NCI-H2227 (cell line): ENCODE data around the gene GRAMD2A.
"Not testable (repeated sequence)": the region's sequence is repeated elsewhere in the genome, so short reads cannot be mapped to it uniquely, and the experiment has no call there.

Experiments
- DNase-seq: peaks from one replicate; lab custom pipeline; 2025; ENCODE audit not compliant: unreplicated experiment; lab: John Stamatoyannopoulos, UW

GRAMD2A gene

DNA sequence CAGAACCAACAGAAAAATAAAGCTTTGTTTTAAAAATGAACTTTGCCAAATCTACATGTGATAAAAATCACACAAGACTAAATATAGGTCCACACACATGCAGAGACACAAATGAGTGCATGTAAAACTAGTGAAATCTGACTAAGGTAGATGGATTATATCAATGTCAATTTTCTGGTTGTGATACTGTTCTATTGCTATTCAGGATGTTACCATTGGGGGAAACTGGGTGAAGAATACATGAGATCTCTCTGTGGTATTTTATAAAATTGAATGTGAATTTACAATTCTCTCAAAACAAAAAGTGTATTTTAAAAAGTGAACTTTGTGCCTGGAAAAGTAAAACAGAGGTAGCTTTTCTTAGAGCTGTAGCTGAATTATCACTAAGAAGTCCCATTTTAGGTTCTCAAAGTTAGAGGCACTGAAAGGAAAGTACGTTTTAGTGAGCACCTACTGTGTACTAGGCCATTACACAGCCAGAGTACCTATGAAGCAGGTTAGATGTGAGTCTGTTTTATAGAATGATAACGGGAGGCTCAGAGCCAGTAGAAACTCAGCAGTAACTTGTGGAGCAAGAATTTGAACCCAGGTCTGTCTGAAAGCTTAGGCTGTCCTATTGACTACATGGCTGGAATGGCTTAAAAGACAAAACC, 8.2 kb downstream of the GRAMD2A start:
- DNase-seq: no peak

DNA sequence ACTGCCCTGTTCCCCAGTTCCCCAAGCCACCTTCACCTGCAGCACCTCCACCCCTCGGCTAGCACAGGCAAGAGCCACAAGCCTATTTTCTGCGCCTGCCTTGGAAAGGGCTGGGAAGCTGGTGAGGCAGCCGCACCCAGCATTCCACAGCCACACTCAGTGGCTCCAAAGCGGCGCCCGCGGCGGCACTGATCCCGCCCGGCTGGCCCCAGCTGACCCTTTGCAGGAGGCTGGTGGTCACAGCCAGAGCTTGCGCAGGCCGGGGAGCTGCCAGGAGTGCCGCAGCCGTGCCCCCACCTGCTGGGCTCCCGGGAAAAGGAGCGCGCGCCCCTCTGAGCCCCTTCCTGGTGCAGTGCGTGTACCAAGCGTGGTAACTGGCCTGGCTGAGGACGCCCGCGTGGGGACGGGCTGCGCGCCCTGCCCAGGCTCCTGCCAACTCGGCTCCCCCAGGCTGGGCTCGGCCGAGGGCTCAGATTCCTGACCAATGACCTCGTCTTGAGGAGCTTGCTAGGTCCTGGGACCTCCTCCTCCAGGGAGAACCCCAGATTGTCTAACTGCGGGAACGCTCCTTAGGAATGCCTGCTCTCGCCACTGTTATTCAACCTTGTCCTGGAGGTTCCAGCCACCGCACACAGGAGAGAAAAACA, 13.3 kb downstream of the GRAMD2A start:
- no peak for DNase-seq

DNA sequence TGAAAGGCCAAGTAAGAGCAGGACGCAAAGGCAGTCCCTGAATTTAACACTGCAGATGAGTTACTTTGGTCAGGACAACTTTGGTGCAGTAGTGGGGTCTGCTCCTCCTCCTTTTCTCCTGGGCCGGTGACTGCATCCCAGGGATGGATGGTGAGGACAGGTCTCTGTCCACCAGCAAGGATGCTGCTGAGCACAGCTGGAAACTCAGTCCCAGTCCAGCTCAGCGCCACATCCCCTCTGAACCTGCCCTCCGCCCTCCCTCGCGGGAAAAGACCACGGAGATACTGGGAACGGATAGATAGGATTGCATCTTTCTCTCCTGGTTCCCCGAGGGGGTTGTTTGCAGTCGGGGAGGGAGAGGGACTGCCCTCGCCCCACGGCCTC, 13.8 kb downstream of the GRAMD2A start:
- DNase-seq: no peak

- no peak for DNase-seq
Measured at GRCh38 chr15:72182673-72183072, 14.9 kb downstream of the GRAMD2A start.

DNA sequence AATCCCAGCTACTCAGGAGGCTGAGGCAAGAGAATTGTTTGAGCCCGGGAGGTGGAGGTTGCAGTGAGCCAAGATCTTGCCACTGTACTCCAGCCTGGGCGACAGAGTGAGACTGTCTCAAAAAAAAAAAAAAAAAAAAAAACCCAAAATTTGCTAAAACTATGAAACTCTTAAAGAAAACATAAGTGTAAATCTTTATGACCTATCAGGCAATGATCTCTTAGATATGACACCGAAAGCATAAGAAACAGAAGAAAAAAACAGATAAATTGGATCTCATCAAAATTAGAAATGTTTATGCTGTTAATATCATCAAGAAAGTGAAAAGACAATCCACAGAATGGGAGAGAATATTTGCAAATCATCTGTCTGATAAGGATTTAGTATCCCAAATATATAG, 15.3 kb downstream of the GRAMD2A start:
- no peak for DNase-seq

DNA sequence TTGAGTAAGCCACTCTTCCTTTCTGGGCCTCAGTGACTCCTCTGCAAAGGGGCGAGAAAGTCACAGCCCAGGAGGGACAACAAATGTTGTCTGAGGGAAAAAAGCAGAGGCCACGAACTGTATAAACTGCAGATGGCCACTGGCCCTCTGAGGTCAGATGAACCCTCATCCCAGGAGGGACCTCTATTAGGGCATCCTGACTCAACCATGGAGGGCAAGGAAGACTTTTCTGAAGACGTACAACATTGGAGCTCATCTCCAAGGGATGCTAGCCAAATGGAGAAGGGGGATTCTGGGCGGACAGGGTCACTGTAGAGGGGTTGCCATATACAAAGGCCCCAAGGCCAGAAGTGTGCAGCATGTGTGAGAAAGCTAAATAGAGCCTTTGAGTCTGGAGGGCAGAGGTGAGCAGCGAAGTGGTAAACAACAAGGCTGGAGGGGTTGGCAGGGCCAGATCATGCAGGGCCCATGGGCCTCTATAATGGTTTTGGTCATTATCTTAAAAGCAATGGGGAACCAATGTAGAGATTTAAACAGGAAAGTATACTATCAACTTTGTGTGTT, 16.7 kb downstream of the GRAMD2A start:
- no peak for DNase-seq

- no peak for DNase-seq
Measured at GRCh38 chr15:72179950-72180581, 17.5 kb downstream of the GRAMD2A start.

- no peak for DNase-seq
Measured at GRCh38 chr15:72178976-72179585, 18.5 kb downstream of the GRAMD2A start.

GRCh38 chr15:72176743-72177142, 20.8 kb downstream of the GRAMD2A start:
- no peak for DNase-seq

DNA sequence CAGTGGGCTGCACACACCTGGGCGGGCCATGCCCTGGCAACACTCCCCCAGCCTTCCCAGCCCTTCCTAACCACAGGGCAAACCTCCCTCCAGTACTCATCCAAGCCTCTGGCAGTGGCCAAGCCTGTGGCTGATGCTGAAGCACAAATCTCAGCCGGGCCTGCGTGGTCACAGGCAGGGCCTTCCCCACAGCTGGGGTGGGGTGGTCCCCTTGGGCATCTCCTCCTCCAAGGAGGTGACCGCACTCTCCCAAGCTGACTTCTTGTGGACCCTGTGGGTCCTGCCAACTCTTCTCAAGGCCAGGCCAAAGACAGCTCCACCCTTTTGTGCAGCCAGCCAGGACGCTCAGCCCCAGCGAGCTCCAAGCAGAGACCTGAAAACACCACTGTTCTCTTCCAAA, 21.4 kb downstream of the GRAMD2A start:
- DNase-seq: no peak

DNA sequence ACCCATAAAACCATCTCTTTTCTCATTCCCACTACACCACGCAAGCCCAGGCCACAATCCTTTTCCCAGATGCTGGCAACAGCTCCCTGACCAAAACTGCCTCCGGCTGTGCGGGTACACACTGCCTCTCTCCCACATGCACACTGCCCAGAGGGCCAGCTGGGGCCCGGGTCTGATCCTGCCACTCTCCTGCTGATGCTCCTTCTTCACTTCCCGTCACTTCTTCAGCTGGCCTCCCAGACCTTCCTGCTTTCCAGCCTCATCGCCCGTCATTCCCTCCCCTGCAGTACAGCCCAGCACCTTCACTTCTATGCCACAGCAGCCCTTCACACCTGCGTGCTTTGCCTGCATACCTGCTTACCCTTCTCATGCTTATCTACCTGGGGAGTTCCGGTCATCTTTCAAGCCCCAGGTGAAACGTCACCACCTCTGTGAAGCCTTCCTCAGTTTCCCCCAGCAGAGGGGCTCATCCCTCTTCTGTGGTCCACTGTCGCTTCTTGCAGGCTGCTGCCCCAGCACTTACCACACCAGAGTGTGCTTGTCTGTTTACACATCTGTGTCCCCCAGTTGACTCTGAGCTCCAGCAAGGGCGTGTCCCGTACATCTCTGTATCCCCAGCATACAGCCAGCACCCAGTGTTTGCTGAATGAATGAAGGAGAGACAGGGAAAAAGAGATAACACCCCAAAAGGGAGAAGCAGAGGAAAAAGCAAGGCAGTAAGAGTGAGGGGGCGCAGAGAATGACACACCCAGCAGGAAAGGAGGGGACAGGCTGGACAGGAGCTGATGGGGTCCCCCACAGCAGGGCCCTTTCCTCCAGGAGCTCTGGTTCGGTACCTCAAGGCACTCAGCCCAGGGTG, 22.2 kb downstream of the GRAMD2A start:
- DNase-seq: no peak

- DNase-seq: no peak
Measured at GRCh38 chr15:72174551-72175165, 22.9 kb downstream of the GRAMD2A start.

DNA sequence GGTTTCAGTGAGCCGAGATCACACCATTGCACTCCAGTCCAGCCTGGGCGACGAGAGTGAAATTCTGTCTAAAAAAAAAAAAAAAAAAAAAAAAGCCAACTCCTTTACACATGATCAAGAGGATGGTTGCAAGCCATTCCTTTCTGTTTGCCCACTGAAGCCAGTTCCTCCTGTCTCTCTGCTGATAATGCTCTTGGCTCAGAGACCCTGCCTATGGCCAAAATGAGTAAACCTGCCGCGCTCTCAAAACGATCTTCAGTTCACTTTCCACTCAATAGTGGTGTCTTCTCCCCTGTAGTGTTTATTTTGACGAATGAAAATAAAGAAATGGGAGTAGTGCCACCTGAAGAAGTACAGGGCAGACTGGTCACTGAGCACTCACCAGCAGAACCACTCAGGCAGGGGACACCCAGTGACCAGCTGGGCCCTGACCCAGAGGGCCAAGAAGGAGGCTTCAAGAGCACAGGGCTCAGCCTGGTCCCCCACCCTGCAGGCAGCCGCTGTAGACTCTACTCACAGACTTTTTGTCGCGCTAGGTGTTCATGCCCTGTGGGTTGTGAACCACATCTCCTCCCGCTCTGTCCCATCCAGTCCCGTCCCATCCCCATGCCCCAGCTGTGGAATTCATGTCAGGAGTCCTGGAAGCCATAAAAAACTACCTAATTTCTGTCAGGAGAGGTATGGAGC, 23.6 kb downstream of the GRAMD2A start:
- no peak for DNase-seq

DNA sequence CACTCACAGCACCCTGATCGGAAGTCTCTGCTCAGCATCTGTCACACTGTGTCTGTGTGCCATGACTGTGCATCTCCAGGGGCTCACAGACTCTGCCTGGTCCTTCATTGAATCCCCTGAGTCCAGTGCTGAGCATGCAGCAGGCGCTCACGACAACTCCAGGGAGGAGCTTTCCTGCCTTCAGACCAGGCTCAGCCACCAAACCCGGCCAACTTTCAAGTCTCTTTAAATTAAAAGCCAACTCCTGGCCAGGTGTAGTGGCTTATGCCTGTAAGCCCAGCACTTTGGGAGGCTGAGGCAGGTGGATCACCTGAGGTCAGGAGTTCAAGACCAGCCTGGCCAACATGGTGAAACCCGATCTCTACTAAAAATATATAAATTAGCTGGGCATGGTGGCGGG, 24.2 kb downstream of the GRAMD2A start:
- no peak for DNase-seq

DNA sequence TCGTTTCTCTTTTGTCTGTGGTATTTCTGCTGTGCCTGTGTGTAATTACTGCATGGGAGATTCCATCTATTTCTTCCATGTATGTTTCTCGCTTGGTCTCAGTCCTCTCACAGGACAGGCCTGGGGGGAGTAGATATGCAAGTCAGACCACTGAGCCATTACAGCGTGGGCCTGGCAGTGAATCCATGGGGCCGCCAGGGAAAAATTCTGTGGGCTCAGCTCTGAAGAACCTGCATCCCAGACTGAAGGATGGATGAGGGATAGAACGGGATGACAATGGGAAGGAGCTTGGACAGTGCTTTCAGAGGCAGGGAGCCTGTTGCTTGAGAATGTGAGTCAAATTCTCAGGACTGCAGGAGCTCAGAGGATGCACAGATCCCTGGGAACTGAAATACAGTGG, 24.8 kb downstream of the GRAMD2A start:
- DNase-seq: no peak

DNA sequence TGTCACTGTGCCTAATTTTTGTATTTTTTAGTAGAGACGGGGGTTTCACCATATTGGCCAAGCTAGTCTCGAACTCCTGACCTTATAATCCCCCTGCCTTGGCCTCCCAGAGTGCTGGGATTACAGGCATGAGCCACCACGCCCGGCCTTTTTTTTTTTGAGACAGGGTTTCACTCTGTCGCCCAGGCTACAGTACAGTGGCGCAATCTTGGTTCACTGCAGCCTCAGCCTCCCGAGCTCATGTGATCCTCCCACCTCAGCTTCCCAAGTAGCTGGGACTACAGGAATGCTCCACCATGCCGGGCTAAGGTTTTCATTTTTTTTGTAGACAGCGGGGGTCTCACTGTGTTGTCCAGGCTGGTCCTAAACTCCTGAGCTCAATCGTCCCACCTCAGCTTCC, 25.6 kb downstream of the GRAMD2A start:
- DNase-seq: not testable (repeated sequence)

- no peak for DNase-seq
Measured at GRCh38 chr15:72170691-72171090, 26.9 kb downstream of the GRAMD2A start.

GRCh38 chr15:72169921-72170611, 27.5 kb downstream of the GRAMD2A start:
- DNase-seq: no peak

- DNase-seq: no peak
Measured at GRCh38 chr15:72169236-72169920, 28.2 kb downstream of the GRAMD2A start.
